HG03432 (cell line): ENCODE results near the gene ARSG.
"Not testable (repeated sequence)": the region's sequence is repeated elsewhere in the genome, so short reads cannot be mapped to it uniquely, and the experiment has no call there.

ENCODE experiments used
- ATAC-seq: cut with Tn5 transposase; IDR thresholded peaks from one replicate; pipeline ENCODE4 v1.9.1; 2021; ENCODE audit warnings: mild to moderate bottlenecking, moderate library complexity; ENCODE audit not compliant: unreplicated experiment

The ARSG gene

GRCh38 chr17:68368387-68368786 is 77.1 kb downstream of the ARSG start:
- no peak for ATAC-seq

- no peak for ATAC-seq
Measured at GRCh38 chr17:68375566-68375965, 84.3 kb downstream of the ARSG start.

- ATAC-seq, result not testable (repeated sequence)
Measured at GRCh38 chr17:68376178-68376577, 84.9 kb downstream of the ARSG start.

GRCh38 chr17:68377771-68378267 is 86.5 kb downstream of the ARSG start:
- no peak for ATAC-seq

- no peak for ATAC-seq
Measured at GRCh38 chr17:68378268-68379176, 87.2 kb downstream of the ARSG start.

- ATAC-seq, result no peak
Measured at GRCh38 chr17:68379177-68379510, 87.8 kb downstream of the ARSG start.

GRCh38 chr17:68379692-68380677 is 88.7 kb downstream of the ARSG start:
- no peak for ATAC-seq

- ATAC-seq, result no peak
Measured at GRCh38 chr17:68381076-68381900, 90.0 kb downstream of the ARSG start.

GRCh38 chr17:68382582-68383085 is 91.3 kb downstream of the ARSG start:
- ATAC-seq, result no peak

GRCh38 chr17:68383120-68383442 is 91.8 kb downstream of the ARSG start:
- no peak for ATAC-seq

GRCh38 chr17:68383443-68384321 is 92.4 kb downstream of the ARSG start:
- no peak for ATAC-seq

GRCh38 chr17:68384471-68384870 is 93.2 kb downstream of the ARSG start:
- ATAC-seq, result no peak

GRCh38 chr17:68384941-68385340 is 93.6 kb downstream of the ARSG start:
- ATAC-seq, result no peak

- no peak for ATAC-seq
Measured at GRCh38 chr17:68385490-68386215, 94.4 kb downstream of the ARSG start.

GRCh38 chr17:68387435-68388218 is 96.3 kb downstream of the ARSG start:
- ATAC-seq, result no peak

GRCh38 chr17:68389041-68389440 is 97.7 kb downstream of the ARSG start:
- no peak for ATAC-seq

- ATAC-seq, result no peak
Measured at GRCh38 chr17:68390888-68391545, 99.7 kb downstream of the ARSG start.
